ENCODE data around the gene PLK1.
"Not testable (repeated sequence)": the region's sequence is repeated elsewhere in the genome, so short reads cannot be mapped to it uniquely, and the experiment has no call there.

Gene PLK1

GRCh38 chr16:23678430-23679273 lies at the start of gene PLK1:
TSS of gene PLK1 (plus strand) at chr16:23678889. CDS start at chr16:23678933, 44 bp downstream.
- TF ChIP-seq CTCF (IDR thresholded peaks at IDR 0.05) = no peak
- Histone ChIP-seq H3K4me1 (ENCODE audit: control insufficient read depth in 1 of 2, insufficient read depth in 1 of 2, low read depth in 1 of 2, low read length in 1 of 2) (peaks cover 33% of the 10 kb centered on the region in 2 experiments), H3K9me3 (no peaks in the 10 kb centered on the region), H3K27ac (peak within 1 kb of the TSS; percentile 51), H3K36me3 (peaks cover 46% of the 10 kb centered on the region), H3K4me3 (ENCODE audit: low read depth in 1 of 2, low read length in 1 of 2) (peak within 1 kb of the TSS; percentile 60 to 72), H3K27me3 (no peaks in the 10 kb centered on the region)

GRCh38 chr16:23629516-23629915 lies 49.2 kb upstream of the PLK1 start:
- Histone ChIP-seq H3K27ac (no peak overlapping the region), H3K4me3 (ENCODE audit: low read depth in 1 of 2, low read length in 1 of 2) (no peak overlapping the region), H3K9me3 (no peaks in the 10 kb centered on the region), H3K4me1 (ENCODE audit: control insufficient read depth in 1 of 2, insufficient read depth in 1 of 2, low read depth in 1 of 2, low read length in 1 of 2) (no peaks in the 10 kb centered on the region), H3K27me3 (no peaks in the 10 kb centered on the region), H3K36me3 (peaks cover 25% of the 10 kb centered on the region)
- TF ChIP-seq CTCF (IDR thresholded peaks at IDR 0.05) = no peak

GRCh38 chr16:23631874-23632273 lies 46.8 kb upstream of the PLK1 start:
- not testable (repeated sequence) for H3K27ac ChIP-seq; H3K4me3 ChIP-seq (ENCODE audit: low read depth in 1 of 2, low read length in 1 of 2); H3K9me3 ChIP-seq; H3K4me1 ChIP-seq (ENCODE audit: control insufficient read depth in 1 of 2, insufficient read depth in 1 of 2, low read depth in 1 of 2, low read length in 1 of 2); H3K27me3 ChIP-seq
- H3K36me3 ChIP-seq = peaks cover 19% of the 10 kb centered on the region

GRCh38 chr16:23634461-23635036 lies 44.1 kb upstream of the PLK1 start:
- Histone ChIP-seq H3K36me3 (peaks cover 14% of the 10 kb centered on the region), H3K4me1 (ENCODE audit: control insufficient read depth in 1 of 2, insufficient read depth in 1 of 2, low read depth in 1 of 2, low read length in 1 of 2) (no peaks in the 10 kb centered on the region), H3K27me3 (no peaks in the 10 kb centered on the region), H3K27ac (no peak overlapping the region), H3K4me3 (ENCODE audit: low read depth in 1 of 2, low read length in 1 of 2) (no peak overlapping the region), H3K9me3 (no peaks in the 10 kb centered on the region)
- no peak for TF ChIP-seq CTCF (IDR thresholded peaks at IDR 0.05)

GRCh38 chr16:23635958-23636357 lies 42.7 kb upstream of the PLK1 start:
- Histone ChIP-seq H3K4me1 (ENCODE audit: control insufficient read depth in 1 of 2, insufficient read depth in 1 of 2, low read depth in 1 of 2, low read length in 1 of 2) (peaks cover 9 to 10% of the 10 kb centered on the region in 2 experiments), H3K27ac (no peak overlapping the region), H3K36me3 (peaks cover 10% of the 10 kb centered on the region), H3K27me3 (no peaks in the 10 kb centered on the region), H3K9me3 (no peaks in the 10 kb centered on the region), H3K4me3 (ENCODE audit: low read depth in 1 of 2, low read length in 1 of 2) (no peak overlapping the region)
- no peak for TF ChIP-seq CTCF (IDR thresholded peaks at IDR 0.05)

GRCh38 chr16:23640615-23640930 lies 38.1 kb upstream of the PLK1 start:
- H3K27me3 ChIP-seq = no peaks in the 10 kb centered on the region
- H3K36me3 ChIP-seq = peaks cover 26% of the 10 kb centered on the region
- no peaks in the 10 kb centered on the region for H3K9me3 ChIP-seq
- peak overlapping the region; percentile 89 for H3K27ac ChIP-seq
- H3K4me3 ChIP-seq (ENCODE audit: low read depth in 1 of 2, low read length in 1 of 2) = peak overlapping the region; percentile 87 to 96
- TF ChIP-seq CTCF (IDR thresholded peaks at IDR 0.05) = no peak
- peaks cover 25% of the 10 kb centered on the region in 2 experiments for H3K4me1 ChIP-seq (ENCODE audit: control insufficient read depth in 1 of 2, insufficient read depth in 1 of 2, low read depth in 1 of 2, low read length in 1 of 2)

All from neutrophil (primary cell).